ENCODE results near the gene CAPZA1.
A peak's percentile ranks its signal among the peaks of the same experiment; 100 is the strongest.

DNA sequence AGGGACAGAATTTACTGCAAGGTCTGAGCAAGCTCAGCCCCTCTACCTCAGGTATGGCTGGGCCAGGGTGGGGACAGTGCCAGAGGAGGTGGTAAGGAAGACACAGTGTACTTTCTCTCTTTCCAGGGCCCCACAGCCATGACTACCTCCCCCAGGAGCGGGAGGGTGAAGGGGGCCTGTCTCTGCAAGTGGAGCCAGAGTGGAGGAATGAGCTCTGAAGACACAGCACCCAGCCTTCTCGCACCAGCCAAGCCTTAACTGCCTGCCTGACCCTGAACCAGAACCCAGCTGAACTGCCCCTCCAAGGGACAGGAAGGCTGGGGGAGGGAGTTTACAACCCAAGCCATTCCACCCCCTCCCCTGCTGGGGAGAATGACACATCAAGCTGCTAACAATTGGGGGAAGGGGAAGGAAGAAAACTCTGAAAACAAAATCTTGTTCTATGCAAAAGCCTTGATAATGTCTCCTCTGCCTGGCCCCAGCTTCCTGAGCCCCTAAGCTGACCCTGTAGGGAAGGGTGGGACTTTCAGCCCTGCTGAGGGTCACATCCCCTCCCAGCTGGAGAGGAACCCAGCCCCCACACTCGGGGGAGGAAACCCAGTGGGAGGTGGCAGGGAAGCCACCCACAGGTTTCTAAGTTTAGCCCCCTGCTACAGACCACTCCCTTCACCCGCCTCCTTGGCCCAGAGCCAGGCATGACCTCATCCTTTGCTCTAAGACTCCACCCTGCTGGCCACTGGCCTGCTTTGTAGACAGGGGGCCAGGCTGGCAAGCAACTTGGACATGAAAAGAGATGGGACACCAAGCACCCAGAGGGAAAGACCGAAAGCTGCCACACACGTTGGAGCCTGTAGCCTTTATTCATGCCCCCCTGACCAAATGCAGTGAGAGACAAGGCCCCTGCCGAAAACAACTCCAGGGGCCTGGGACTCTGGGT is 80.9 kb downstream of the CAPZA1 start:
- peak in 3 of 6 experiments; percentile 32 to 53 (median 48) for TF ChIP-seq CTCF (IDR thresholded peaks at IDR 0.05)
- peak in 1 of 2 donors; percentile 37 for TF ChIP-seq POLR2A (IDR thresholded peaks at IDR 0.05)

Measured in Peyer's patch (tissue), 4 donors.